Liver (tissue), 3 donors: ENCODE measurements around the gene SEC14L3.

Source experiments
- EGR1 ChIP-seq, 2 donors: IDR thresholded peaks; 2 replicates each; pipeline ENCODE4 v1.6.1; 2016 to 2018; ENCODE audit warnings: antibody characterized with exemption in 2 of 2, low read depth in 2 of 2
- HNF4A ChIP-seq, 2 donors: conservative IDR thresholded peaks; 2 replicates each; pipeline ENCODE4 v1.6.1; 2016; ENCODE audit warnings: antibody characterized with exemption in 2 of 2, mild to moderate bottlenecking in 2 of 2
- HNF4G ChIP-seq: IDR thresholded peaks from 2 replicates; pipeline ENCODE4 v1.6.1; 2016; ENCODE audit warnings: antibody characterized with exemption
- JUND ChIP-seq, 2 donors: IDR thresholded peaks; 2 replicates each; pipeline ENCODE4 v1.6.1; 2016; ENCODE audit warnings: antibody characterized with exemption in 2 of 2
- RAD21 ChIP-seq, 2 donors: IDR thresholded peaks; 2 replicates each; pipeline ENCODE4 v1.6.1; 2016; ENCODE audit warnings: antibody characterized with exemption in 2 of 2, mild to moderate bottlenecking in 2 of 2
- SP1 ChIP-seq: IDR thresholded peaks from 2 replicates; pipeline ENCODE4 v1.6.1; 2018; ENCODE audit warnings: antibody characterized with exemption, mild to moderate bottlenecking
- TAF1 ChIP-seq: conservative IDR thresholded peaks from 2 replicates; pipeline ENCODE4 v1.6.1; 2016; ENCODE audit warnings: antibody characterized with exemption, mild to moderate bottlenecking
- YY1 ChIP-seq: IDR thresholded peaks from 2 replicates; pipeline ENCODE4 v1.6.1; 2016; ENCODE audit warnings: antibody characterized with exemption, mild to moderate bottlenecking
- TF ChIP-seq, protein P1 (sequence below): fragments of 150-350 bp; IDR thresholded peaks from 2 replicates; pipeline ENCODE4 v1.5.1; 2017; ENCODE audit warnings: improper control_type of control experiment, low read depth, low read length; ENCODE audit not compliant: missing input control
- TF ChIP-seq, protein P2 (sequence below): IDR thresholded peaks from 2 replicates; pipeline ENCODE4 v1.6.1; 2016; ENCODE audit warnings: antibody characterized with exemption
- TF ChIP-seq, protein P3 (sequence below): IDR thresholded peaks from 2 replicates; pipeline ENCODE4 v1.6.1; 2016; ENCODE audit warnings: antibody characterized with exemption
- TF ChIP-seq, protein P4 (sequence below): IDR thresholded peaks from 2 replicates; pipeline ENCODE4 v1.6.1; 2016; ENCODE audit warnings: antibody characterized with exemption, mild to moderate bottlenecking
- TF ChIP-seq, protein P5 (sequence below): IDR thresholded peaks from 2 replicates; pipeline ENCODE4 v1.6.1; 2016; ENCODE audit warnings: antibody characterized with exemption
- donor health status: healthy.
- donor health status: healthy.

DNA sequence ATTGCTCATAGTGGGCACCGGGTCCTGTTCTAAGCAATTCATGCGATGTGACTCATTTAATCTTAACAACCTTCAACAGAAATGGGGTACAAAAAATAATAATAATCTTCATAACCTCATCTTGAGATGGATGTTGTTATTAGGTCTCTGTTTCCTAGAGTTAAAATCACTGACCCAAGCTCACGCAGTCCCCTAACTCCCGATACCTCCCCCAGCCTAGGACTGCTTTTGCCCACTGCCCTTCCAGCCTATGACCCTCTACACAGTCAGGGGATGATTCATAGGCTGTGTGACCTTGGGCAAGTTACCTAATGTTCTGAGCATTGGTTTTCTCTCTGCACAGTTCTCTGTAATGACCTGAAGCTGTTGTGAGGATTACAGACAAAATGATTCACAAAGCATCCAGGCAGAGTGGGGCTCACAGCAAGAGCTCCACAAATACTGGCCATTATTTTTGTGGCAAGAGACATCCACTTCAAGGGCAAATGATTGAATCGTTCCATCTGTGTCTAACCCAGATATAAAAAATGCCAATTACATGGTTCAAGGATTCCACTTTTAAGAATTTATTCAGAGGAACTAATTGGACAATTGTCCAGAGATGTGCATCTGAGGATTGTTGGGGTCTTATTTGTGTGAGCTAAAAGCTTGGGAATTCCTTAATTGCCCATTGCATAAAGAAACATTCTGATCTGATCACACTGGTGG, 26.2 kb downstream of the SEC14L3 start:
- TF ChIP-seq, protein P1, sequence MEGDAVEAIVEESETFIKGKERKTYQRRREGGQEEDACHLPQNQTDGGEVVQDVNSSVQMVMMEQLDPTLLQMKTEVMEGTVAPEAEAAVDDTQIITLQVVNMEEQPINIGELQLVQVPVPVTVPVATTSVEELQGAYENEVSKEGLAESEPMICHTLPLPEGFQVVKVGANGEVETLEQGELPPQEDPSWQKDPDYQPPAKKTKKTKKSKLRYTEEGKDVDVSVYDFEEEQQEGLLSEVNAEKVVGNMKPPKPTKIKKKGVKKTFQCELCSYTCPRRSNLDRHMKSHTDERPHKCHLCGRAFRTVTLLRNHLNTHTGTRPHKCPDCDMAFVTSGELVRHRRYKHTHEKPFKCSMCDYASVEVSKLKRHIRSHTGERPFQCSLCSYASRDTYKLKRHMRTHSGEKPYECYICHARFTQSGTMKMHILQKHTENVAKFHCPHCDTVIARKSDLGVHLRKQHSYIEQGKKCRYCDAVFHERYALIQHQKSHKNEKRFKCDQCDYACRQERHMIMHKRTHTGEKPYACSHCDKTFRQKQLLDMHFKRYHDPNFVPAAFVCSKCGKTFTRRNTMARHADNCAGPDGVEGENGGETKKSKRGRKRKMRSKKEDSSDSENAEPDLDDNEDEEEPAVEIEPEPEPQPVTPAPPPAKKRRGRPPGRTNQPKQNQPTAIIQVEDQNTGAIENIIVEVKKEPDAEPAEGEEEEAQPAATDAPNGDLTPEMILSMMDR = no peak
- TF ChIP-seq HNF4A (conservative IDR thresholded peaks at IDR 0.05) (no peak), YY1 (no peak), JUND (IDR thresholded peaks at IDR 0.05) (peak in 1 of 2 donors; percentile 29), HNF4G (no peak), RAD21 (IDR thresholded peaks at IDR 0.05) (no peak), EGR1 (IDR thresholded peaks at IDR 0.05; ENCODE audit: low read depth in 2 of 2) (no peak), SP1 (no peak), TAF1 (no peak)
- TF ChIP-seq, protein P2, sequence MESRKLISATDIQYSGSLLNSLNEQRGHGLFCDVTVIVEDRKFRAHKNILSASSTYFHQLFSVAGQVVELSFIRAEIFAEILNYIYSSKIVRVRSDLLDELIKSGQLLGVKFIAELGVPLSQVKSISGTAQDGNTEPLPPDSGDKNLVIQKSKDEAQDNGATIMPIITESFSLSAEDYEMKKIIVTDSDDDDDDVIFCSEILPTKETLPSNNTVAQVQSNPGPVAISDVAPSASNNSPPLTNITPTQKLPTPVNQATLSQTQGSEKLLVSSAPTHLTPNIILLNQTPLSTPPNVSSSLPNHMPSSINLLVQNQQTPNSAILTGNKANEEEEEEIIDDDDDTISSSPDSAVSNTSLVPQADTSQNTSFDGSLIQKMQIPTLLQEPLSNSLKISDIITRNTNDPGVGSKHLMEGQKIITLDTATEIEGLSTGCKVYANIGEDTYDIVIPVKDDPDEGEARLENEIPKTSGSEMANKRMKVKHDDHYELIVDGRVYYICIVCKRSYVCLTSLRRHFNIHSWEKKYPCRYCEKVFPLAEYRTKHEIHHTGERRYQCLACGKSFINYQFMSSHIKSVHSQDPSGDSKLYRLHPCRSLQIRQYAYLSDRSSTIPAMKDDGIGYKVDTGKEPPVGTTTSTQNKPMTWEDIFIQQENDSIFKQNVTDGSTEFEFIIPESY = no peak
- TF ChIP-seq, protein P3, sequence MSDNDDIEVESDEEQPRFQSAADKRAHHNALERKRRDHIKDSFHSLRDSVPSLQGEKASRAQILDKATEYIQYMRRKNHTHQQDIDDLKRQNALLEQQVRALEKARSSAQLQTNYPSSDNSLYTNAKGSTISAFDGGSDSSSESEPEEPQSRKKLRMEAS = no peak
- TF ChIP-seq, protein P4, sequence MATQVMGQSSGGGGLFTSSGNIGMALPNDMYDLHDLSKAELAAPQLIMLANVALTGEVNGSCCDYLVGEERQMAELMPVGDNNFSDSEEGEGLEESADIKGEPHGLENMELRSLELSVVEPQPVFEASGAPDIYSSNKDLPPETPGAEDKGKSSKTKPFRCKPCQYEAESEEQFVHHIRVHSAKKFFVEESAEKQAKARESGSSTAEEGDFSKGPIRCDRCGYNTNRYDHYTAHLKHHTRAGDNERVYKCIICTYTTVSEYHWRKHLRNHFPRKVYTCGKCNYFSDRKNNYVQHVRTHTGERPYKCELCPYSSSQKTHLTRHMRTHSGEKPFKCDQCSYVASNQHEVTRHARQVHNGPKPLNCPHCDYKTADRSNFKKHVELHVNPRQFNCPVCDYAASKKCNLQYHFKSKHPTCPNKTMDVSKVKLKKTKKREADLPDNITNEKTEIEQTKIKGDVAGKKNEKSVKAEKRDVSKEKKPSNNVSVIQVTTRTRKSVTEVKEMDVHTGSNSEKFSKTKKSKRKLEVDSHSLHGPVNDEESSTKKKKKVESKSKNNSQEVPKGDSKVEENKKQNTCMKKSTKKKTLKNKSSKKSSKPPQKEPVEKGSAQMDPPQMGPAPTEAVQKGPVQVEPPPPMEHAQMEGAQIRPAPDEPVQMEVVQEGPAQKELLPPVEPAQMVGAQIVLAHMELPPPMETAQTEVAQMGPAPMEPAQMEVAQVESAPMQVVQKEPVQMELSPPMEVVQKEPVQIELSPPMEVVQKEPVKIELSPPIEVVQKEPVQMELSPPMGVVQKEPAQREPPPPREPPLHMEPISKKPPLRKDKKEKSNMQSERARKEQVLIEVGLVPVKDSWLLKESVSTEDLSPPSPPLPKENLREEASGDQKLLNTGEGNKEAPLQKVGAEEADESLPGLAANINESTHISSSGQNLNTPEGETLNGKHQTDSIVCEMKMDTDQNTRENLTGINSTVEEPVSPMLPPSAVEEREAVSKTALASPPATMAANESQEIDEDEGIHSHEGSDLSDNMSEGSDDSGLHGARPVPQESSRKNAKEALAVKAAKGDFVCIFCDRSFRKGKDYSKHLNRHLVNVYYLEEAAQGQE = no peak
- TF ChIP-seq, protein P5, sequence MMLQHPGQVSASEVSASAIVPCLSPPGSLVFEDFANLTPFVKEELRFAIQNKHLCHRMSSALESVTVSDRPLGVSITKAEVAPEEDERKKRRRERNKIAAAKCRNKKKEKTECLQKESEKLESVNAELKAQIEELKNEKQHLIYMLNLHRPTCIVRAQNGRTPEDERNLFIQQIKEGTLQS = no peak
